Measurements from ENCODE around the gene GSS.

DNA sequence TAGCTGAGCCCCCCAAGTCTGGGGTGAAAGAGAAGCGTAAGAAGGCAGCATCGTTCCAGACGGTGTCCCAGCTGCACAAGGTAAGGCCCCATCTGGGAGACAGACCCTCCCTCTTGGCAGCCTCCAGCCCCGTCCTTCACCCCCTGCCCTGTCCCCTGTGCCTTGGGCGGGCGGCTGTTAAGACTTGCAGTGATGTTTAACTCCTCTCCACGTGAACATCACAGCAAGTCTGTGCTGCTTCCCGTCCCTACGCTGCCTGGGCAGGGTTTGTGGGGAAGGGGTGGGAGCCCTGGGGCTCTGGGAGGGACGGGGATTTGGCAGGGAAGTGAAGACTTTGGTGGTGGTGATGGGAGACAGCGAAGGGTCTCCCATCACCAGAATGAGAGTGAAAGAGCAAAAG is 34.6 kb upstream of the GSS start:
- TF ChIP-seq, protein P1, sequence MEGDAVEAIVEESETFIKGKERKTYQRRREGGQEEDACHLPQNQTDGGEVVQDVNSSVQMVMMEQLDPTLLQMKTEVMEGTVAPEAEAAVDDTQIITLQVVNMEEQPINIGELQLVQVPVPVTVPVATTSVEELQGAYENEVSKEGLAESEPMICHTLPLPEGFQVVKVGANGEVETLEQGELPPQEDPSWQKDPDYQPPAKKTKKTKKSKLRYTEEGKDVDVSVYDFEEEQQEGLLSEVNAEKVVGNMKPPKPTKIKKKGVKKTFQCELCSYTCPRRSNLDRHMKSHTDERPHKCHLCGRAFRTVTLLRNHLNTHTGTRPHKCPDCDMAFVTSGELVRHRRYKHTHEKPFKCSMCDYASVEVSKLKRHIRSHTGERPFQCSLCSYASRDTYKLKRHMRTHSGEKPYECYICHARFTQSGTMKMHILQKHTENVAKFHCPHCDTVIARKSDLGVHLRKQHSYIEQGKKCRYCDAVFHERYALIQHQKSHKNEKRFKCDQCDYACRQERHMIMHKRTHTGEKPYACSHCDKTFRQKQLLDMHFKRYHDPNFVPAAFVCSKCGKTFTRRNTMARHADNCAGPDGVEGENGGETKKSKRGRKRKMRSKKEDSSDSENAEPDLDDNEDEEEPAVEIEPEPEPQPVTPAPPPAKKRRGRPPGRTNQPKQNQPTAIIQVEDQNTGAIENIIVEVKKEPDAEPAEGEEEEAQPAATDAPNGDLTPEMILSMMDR (IDR thresholded peaks at IDR 0.05): no peak
- no peak for TF ChIP-seq POLR2A (IDR thresholded peaks at IDR 0.05)

Data from esophagus squamous epithelium (tissue), 4 donors.